ENCODE results near the gene LRMDA.

Gene LRMDA

GRCh38 chr10:75793848-75794247, 362.4 kb downstream of the LRMDA start:
- TF ChIP-seq TEAD4 (IDR thresholded peaks at IDR 0.05) (no peak), MAX (IDR thresholded peaks at IDR 0.05) (no peak), YY1 (IDR thresholded peaks at IDR 0.05; ENCODE audit: low read depth) (no peak), REST (IDR thresholded peaks at IDR 0.05; ENCODE audit: low read depth) (no peak), EGR1 (IDR thresholded peaks at IDR 0.05) (no peak), NFIC (IDR thresholded peaks at IDR 0.05) (no peak), CEBPB (IDR thresholded peaks at IDR 0.05) (no peak), CREB1 (IDR thresholded peaks at IDR 0.05; ENCODE audit: low read depth) (no peak), TAF1 (IDR thresholded peaks at IDR 0.05; ENCODE audit: low read depth) (no peak), EP300 (IDR thresholded peaks at IDR 0.05; ENCODE audit: borderline replicate concordance) (no peak)

GRCh38 chr10:75801121-75801520, 369.7 kb downstream of the LRMDA start:
- TF ChIP-seq TAF1 (IDR thresholded peaks at IDR 0.05; ENCODE audit: low read depth) = no peak
- TF ChIP-seq TCF12 (IDR thresholded peaks at IDR 0.05; ENCODE audit: low read depth) = no peak
- TF ChIP-seq REST (IDR thresholded peaks at IDR 0.05; ENCODE audit: low read depth) = no peak
- TF ChIP-seq EGR1 (IDR thresholded peaks at IDR 0.05) = no peak
- no peak for TF ChIP-seq USF1 (IDR thresholded peaks at IDR 0.05)

- no peak for TF ChIP-seq USF1 (IDR thresholded peaks at IDR 0.05)
- TF ChIP-seq RAD21 (IDR thresholded peaks at IDR 0.05; ENCODE audit: low read depth) = no peak
- TF ChIP-seq REST (IDR thresholded peaks at IDR 0.05; ENCODE audit: low read depth) = no peak
- TF ChIP-seq ZBTB7A (IDR thresholded peaks at IDR 0.05; ENCODE audit: low read depth) = no peak
- TF ChIP-seq MAX (IDR thresholded peaks at IDR 0.05) = no peak
- no peak for TF ChIP-seq EGR1 (IDR thresholded peaks at IDR 0.05)
- no peak for TF ChIP-seq FOXM1 (IDR thresholded peaks at IDR 0.05; ENCODE audit: borderline replicate concordance, low read depth)
- TF ChIP-seq CREB1 (IDR thresholded peaks at IDR 0.05; ENCODE audit: low read depth) = no peak
- TF ChIP-seq NFIC (IDR thresholded peaks at IDR 0.05) = no peak
- no peak for TF ChIP-seq YY1 (IDR thresholded peaks at IDR 0.05; ENCODE audit: low read depth)
- TF ChIP-seq TAF1 (IDR thresholded peaks at IDR 0.05; ENCODE audit: low read depth) = no peak
- no peak for TF ChIP-seq EP300 (IDR thresholded peaks at IDR 0.05; ENCODE audit: borderline replicate concordance)
- no peak for TF ChIP-seq TCF12 (IDR thresholded peaks at IDR 0.05; ENCODE audit: low read depth)
- no peak for TF ChIP-seq CEBPB (IDR thresholded peaks at IDR 0.05)
- TF ChIP-seq TEAD4 (IDR thresholded peaks at IDR 0.05) = no peak
These were observed 370.2 kb downstream of the LRMDA start for GRCh38 chr10:75801661-75802060.

GRCh38 chr10:75803121-75803520, 371.7 kb downstream of the LRMDA start:
- TF ChIP-seq MAX (IDR thresholded peaks at IDR 0.05) = no peak
- no peak for TF ChIP-seq REST (IDR thresholded peaks at IDR 0.05; ENCODE audit: low read depth)
- no peak for TF ChIP-seq TEAD4 (IDR thresholded peaks at IDR 0.05)
- TF ChIP-seq RAD21 (IDR thresholded peaks at IDR 0.05; ENCODE audit: low read depth) = no peak
- TF ChIP-seq EP300 (IDR thresholded peaks at IDR 0.05; ENCODE audit: borderline replicate concordance) = no peak
- no peak for TF ChIP-seq YY1 (IDR thresholded peaks at IDR 0.05; ENCODE audit: low read depth)
- TF ChIP-seq EGR1 (IDR thresholded peaks at IDR 0.05) = no peak
- no peak for TF ChIP-seq CREB1 (IDR thresholded peaks at IDR 0.05; ENCODE audit: low read depth)
- no peak for TF ChIP-seq TAF1 (IDR thresholded peaks at IDR 0.05; ENCODE audit: low read depth)
- TF ChIP-seq USF1 (IDR thresholded peaks at IDR 0.05) = no peak
- no peak for TF ChIP-seq NFIC (IDR thresholded peaks at IDR 0.05)
- no peak for TF ChIP-seq TCF12 (IDR thresholded peaks at IDR 0.05; ENCODE audit: low read depth)
- TF ChIP-seq ZBTB7A (IDR thresholded peaks at IDR 0.05; ENCODE audit: low read depth) = no peak
- TF ChIP-seq CEBPB (IDR thresholded peaks at IDR 0.05) = no peak

Data from Ishikawa (cell line).